ENCODE measurements around the gene BCAR1.
"Not testable (repeated sequence)": the region's sequence is repeated elsewhere in the genome, so short reads cannot be mapped to it uniquely, and the experiment has no call there.

BCAR1 gene

GRCh38 chr16:75269358-75269757 lies 17.9 kb upstream of the BCAR1 start:
- not testable (repeated sequence) for DNase-seq

- no peak for DNase-seq
These were observed 16.3 kb upstream of the BCAR1 start for GRCh38 chr16:75267631-75268264.

GRCh38 chr16:75266738-75267630 lies 15.6 kb upstream of the BCAR1 start:
- DNase-seq, result no peak

GRCh38 chr16:75265911-75266701 lies 14.7 kb upstream of the BCAR1 start:
- no peak for DNase-seq

GRCh38 chr16:75264999-75265910 lies 13.8 kb upstream of the BCAR1 start:
- no peak for DNase-seq

- no peak for DNase-seq
These were observed 13.1 kb upstream of the BCAR1 start for GRCh38 chr16:75264457-75264998.

- no peak for DNase-seq
These were observed 12.6 kb upstream of the BCAR1 start for GRCh38 chr16:75263963-75264445.

- DNase-seq, result no peak
These were observed 12.0 kb upstream of the BCAR1 start for GRCh38 chr16:75263291-75263962.

GRCh38 chr16:75262800-75263127 lies 11.3 kb upstream of the BCAR1 start:
- DNase-seq, result no peak

- no peak for DNase-seq
These were observed 10.8 kb upstream of the BCAR1 start for GRCh38 chr16:75262104-75262799.

- DNase-seq, result no peak
These were observed 10.2 kb upstream of the BCAR1 start for GRCh38 chr16:75261590-75262078.

- no peak for DNase-seq
These were observed 9.6 kb upstream of the BCAR1 start for GRCh38 chr16:75260851-75261589.

GRCh38 chr16:75258807-75259141 lies 7.3 kb upstream of the BCAR1 start:
- no peak for DNase-seq

GRCh38 chr16:75257886-75258806 lies 6.7 kb upstream of the BCAR1 start:
- DNase-seq, result no peak

- no peak for DNase-seq
These were observed 5.4 kb upstream of the BCAR1 start for GRCh38 chr16:75256696-75257343.

GRCh38 chr16:75256059-75256571 lies 4.7 kb upstream of the BCAR1 start:
- DNase-seq, result no peak

GRCh38 chr16:75254359-75254837 lies 3.0 kb upstream of the BCAR1 start:
- DNase-seq, result no peak
